GM19468 (cell line): ENCODE results near the gene WNT9A.

Experiments used
- ATAC-seq: cut with Tn5 transposase; IDR thresholded peaks from one replicate; pipeline ENCODE4 v1.9.1; 2021; ENCODE audit warnings: mild to moderate bottlenecking, moderate library complexity, moderate number of reproducible peaks; ENCODE audit not compliant: unreplicated experiment; ENCODE audit errors: extremely low read depth

WNT9A gene

GRCh38 chr1:227955808-227956207, 8.1 kb upstream of the WNT9A start:
- ATAC-seq, result no peak

GRCh38 chr1:227954163-227954850, 6.6 kb upstream of the WNT9A start:
- ATAC-seq, result no peak

- ATAC-seq, result no peak
These were observed 5.3 kb upstream of the WNT9A start for GRCh38 chr1:227953022-227953412.

- no peak for ATAC-seq
These were observed 4.8 kb upstream of the WNT9A start for GRCh38 chr1:227952374-227953021.

GRCh38 chr1:227951624-227952373, 4.1 kb upstream of the WNT9A start:
- no peak for ATAC-seq

GRCh38 chr1:227950735-227951346, 3.1 kb upstream of the WNT9A start:
- ATAC-seq, result no peak

GRCh38 chr1:227949954-227950734, 2.4 kb upstream of the WNT9A start:
- no peak for ATAC-seq

- no peak for ATAC-seq
These were observed 1.7 kb upstream of the WNT9A start for GRCh38 chr1:227949341-227949921.

- ATAC-seq, result no peak
These were observed 945 bp upstream of the WNT9A start for GRCh38 chr1:227948493-227949260.

- no peak for ATAC-seq
These were observed 401 bp downstream of the WNT9A start for GRCh38 chr1:227947386-227947675.

GRCh38 chr1:227946624-227947385, 927 bp downstream of the WNT9A start:
- ATAC-seq, result peak; percentile 44

GRCh38 chr1:227945891-227946623, 1.7 kb downstream of the WNT9A start:
- no peak for ATAC-seq

GRCh38 chr1:227944931-227945890, 2.5 kb downstream of the WNT9A start:
- no peak for ATAC-seq

- ATAC-seq, result no peak
These were observed 3.4 kb downstream of the WNT9A start for GRCh38 chr1:227944090-227944930.

- no peak for ATAC-seq
These were observed 4.2 kb downstream of the WNT9A start for GRCh38 chr1:227943381-227944089.
